ENCODE data around the gene PCSK6. TPM values are rescaled to one million over a fixed set of nuclear protein-coding genes. Genes with fewer than 3 reads are reported as not detected.

Gene PCSK6
- total RNA-seq, 1 donor from 2014 or later, result 16.6 TPM

- ATAC-seq, result no peak
- TF ChIP-seq CTCF (IDR thresholded peaks at IDR 0.05), result no peak
- intact Hi-C loops (cut with DNase I), result no loop called here
- Histone ChIP-seq H3K27me3 (no peaks in the 10 kb centered on the region), H3K27ac (no peak overlapping the region), H3K4me1 (no peaks in the 10 kb centered on the region), H3K4me3 (no peak overlapping the region), H3K36me3 (no peaks in the 10 kb centered on the region), H3K9me3 (no peaks in the 10 kb centered on the region)
- peak; percentile 42 for DNase-seq
Observed at GRCh38 chr15:101386006-101386405, 103.5 kb downstream of the PCSK6 start.

DNA sequence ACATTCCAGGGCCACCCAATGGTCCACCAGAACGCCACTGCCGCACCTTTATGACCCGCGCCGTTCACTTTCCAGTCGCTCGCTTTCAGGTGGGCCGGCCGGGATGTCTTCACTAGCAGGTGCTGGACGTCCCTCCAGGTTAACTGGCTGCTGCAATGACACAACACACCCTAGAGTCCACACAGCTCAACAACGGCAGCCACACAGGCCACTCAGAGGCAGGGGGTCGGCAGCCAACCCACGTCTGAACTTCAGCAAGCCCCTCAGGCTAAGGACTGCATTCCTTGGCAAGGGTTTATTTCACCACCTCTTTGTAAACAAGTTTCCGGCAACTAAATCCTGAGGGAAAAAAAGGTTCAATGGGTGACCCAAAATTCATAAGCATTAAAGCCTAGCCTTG is 105.2 kb downstream of the PCSK6 start:
- TF ChIP-seq CTCF (IDR thresholded peaks at IDR 0.05), result no peak
- no peak overlapping the region for H3K27ac ChIP-seq
- no peaks in the 10 kb centered on the region for H3K4me1 ChIP-seq
- no peak overlapping the region for H3K4me3 ChIP-seq
- DNase-seq (peak; percentile 48), ATAC-seq (no peak)
- H3K36me3 ChIP-seq, result no peaks in the 10 kb centered on the region
- no peaks in the 10 kb centered on the region for H3K27me3 ChIP-seq
- no peaks in the 10 kb centered on the region for H3K9me3 ChIP-seq
- intact Hi-C loops (cut with DNase I), result no loop called here

GRCh38 chr15:101382544-101382943 is 107.0 kb downstream of the PCSK6 start:
- Histone ChIP-seq H3K4me1 (no peaks in the 10 kb centered on the region), H3K9me3 (no peaks in the 10 kb centered on the region), H3K4me3 (no peak overlapping the region), H3K36me3 (no peaks in the 10 kb centered on the region), H3K27ac (no peak overlapping the region), H3K27me3 (no peaks in the 10 kb centered on the region)
- intact Hi-C loops (cut with DNase I), result no loop called here
- DNase-seq (no peak), ATAC-seq (no peak)
- TF ChIP-seq CTCF (IDR thresholded peaks at IDR 0.05), result no peak

- ATAC-seq (peak; percentile 29), DNase-seq (no peak)
- H3K27me3 ChIP-seq, result no peaks in the 10 kb centered on the region
- no peaks in the 10 kb centered on the region for H3K36me3 ChIP-seq
- no peaks in the 10 kb centered on the region for H3K4me1 ChIP-seq
- intact Hi-C loops (cut with DNase I), result no loop called here
- no peak overlapping the region for H3K27ac ChIP-seq
- no peaks in the 10 kb centered on the region for H3K9me3 ChIP-seq
- no peak overlapping the region for H3K4me3 ChIP-seq
- TF ChIP-seq CTCF (IDR thresholded peaks at IDR 0.05), result no peak
Observed at GRCh38 chr15:101381671-101382212, 107.8 kb downstream of the PCSK6 start.

- intact Hi-C loops (cut with DNase I), result no loop called here
Observed at GRCh38 chr15:101380146-101380545, 109.4 kb downstream of the PCSK6 start.

More at GRCh38 chr15:101380146-101380545, 109.4 kb downstream of the PCSK6 start:
- Histone ChIP-seq H3K4me3 (no peak overlapping the region), H3K36me3 (no peaks in the 10 kb centered on the region), H3K4me1 (no peaks in the 10 kb centered on the region), H3K9me3 (no peaks in the 10 kb centered on the region), H3K27ac (no peak overlapping the region), H3K27me3 (no peaks in the 10 kb centered on the region)
- ATAC-seq (no peak), DNase-seq (no peak)
- no peak for TF ChIP-seq CTCF (IDR thresholded peaks at IDR 0.05)
